HFFc6 (cell line): Measurements from ENCODE around the gene MAN2B2. TPM values are rescaled to one million over a fixed set of nuclear protein-coding genes. Genes with fewer than 3 reads are reported as not detected.

Experiments used
- DNase-seq: peaks from one replicate; pipeline ENCODE4 v3.0.0-alpha.2; 2018
- H3K27ac Mint-ChIP-seq: 2 replicates; pipeline ENCODE4 v1.8.0; 2020; ENCODE audit warnings: mild to moderate bottlenecking, mixed read lengths
- H3K27me3 Mint-ChIP-seq: 2 replicates; pipeline ENCODE4 v1.8.0; 2021; ENCODE audit warnings: mild to moderate bottlenecking, moderate library complexity, mixed read lengths; ENCODE audit not compliant: insufficient read depth
- H3K36me3 Mint-ChIP-seq: 2 replicates; pipeline ENCODE4 v1.8.0; 2021; ENCODE audit warnings: low read depth, mixed read lengths
- H3K4me1 Mint-ChIP-seq: 2 replicates; pipeline ENCODE4 v1.8.0; 2020; ENCODE audit warnings: low read depth, mixed read lengths
- H3K4me3 Mint-ChIP-seq: 2 replicates; pipeline ENCODE4 v1.8.0; 2020; ENCODE audit warnings: mild to moderate bottlenecking, moderate library complexity, mixed read lengths
- H3K9me3 Mint-ChIP-seq: 2 replicates; pipeline ENCODE4 v1.8.0; 2020; ENCODE audit warnings: mild to moderate bottlenecking, mixed read lengths
- CTCF ChIP-seq: fragments of 200-600 bp; sonication (generic); IDR thresholded peaks from 2 replicates; pipeline ENCODE4 v1.5.0; 2021; ENCODE audit warnings: antibody characterized with exemption, mild to moderate bottlenecking
- total RNA-seq, 6 experiments: library from RNA; stranded (reverse); fragmentation: NEBNext Ultra II Directional; extraction: Animal tissue kit (Norgen Biotek cat#: 25700); gene quantifications; 2 replicates in 1 of 6; 3 replicates in 5 of 6; pipeline ENCODE4 v1.2.3, GENCODE V29; 2021

MAN2B2 gene
- total RNA-seq, 6 experiments from 2014 or later = 35.8 to 44.5 (median 40.5) TPM

- no peaks in the 10 kb centered on the region for H3K27me3 Mint-ChIP-seq
- TF ChIP-seq CTCF = no peak
- DNase-seq = no peak
- no peak overlapping the region for H3K4me3 Mint-ChIP-seq
- H3K9me3 Mint-ChIP-seq = peaks cover 14% of the 10 kb centered on the region
- peaks cover 22% of the 10 kb centered on the region for H3K36me3 Mint-ChIP-seq
- no peaks in the 10 kb centered on the region for H3K4me1 Mint-ChIP-seq
- H3K27ac Mint-ChIP-seq = no peak overlapping the region
Observed at GRCh38 chr4:6605114-6605513, 30.1 kb downstream of the MAN2B2 start.

GRCh38 chr4:6605605-6606004, 30.6 kb downstream of the MAN2B2 start:
- no peak for DNase-seq
- TF ChIP-seq CTCF = no peak
- Mint-ChIP-seq H3K27ac (no peak overlapping the region), H3K36me3 (peaks cover 22% of the 10 kb centered on the region), H3K9me3 (peaks cover 14% of the 10 kb centered on the region), H3K4me1 (no peaks in the 10 kb centered on the region), H3K27me3 (no peaks in the 10 kb centered on the region), H3K4me3 (no peak overlapping the region)

GRCh38 chr4:6606465-6607235, 31.7 kb downstream of the MAN2B2 start:
- no peak for DNase-seq
- peaks cover 27% of the 10 kb centered on the region for H3K36me3 Mint-ChIP-seq
- H3K9me3 Mint-ChIP-seq = peaks cover 14% of the 10 kb centered on the region
- H3K4me1 Mint-ChIP-seq = no peaks in the 10 kb centered on the region
- no peak for TF ChIP-seq CTCF
- no peak overlapping the region for H3K27ac Mint-ChIP-seq
- H3K4me3 Mint-ChIP-seq = no peak overlapping the region
- H3K27me3 Mint-ChIP-seq = no peaks in the 10 kb centered on the region

GRCh38 chr4:6607368-6608055, 32.5 kb downstream of the MAN2B2 start:
- no peak for TF ChIP-seq CTCF
- DNase-seq = no peak

GRCh38 chr4:6608758-6609414, 33.9 kb downstream of the MAN2B2 start:
- DNase-seq = no peak
- no peak overlapping the region for H3K27ac Mint-ChIP-seq
- H3K9me3 Mint-ChIP-seq = peaks cover 14% of the 10 kb centered on the region
- no peaks in the 10 kb centered on the region for H3K27me3 Mint-ChIP-seq
- 0 out of 2 replicates have a peak, but pooled peaks have one; percentile 8 for TF ChIP-seq CTCF
- peaks cover 36% of the 10 kb centered on the region for H3K36me3 Mint-ChIP-seq
- H3K4me1 Mint-ChIP-seq = no peaks in the 10 kb centered on the region
- H3K4me3 Mint-ChIP-seq = no peak overlapping the region

More at GRCh38 chr4:6607368-6608055, 32.5 kb downstream of the MAN2B2 start:
- Mint-ChIP-seq H3K4me1 (no peaks in the 10 kb centered on the region), H3K9me3 (peaks cover 14% of the 10 kb centered on the region), H3K36me3 (peaks cover 34% of the 10 kb centered on the region), H3K27ac (no peak overlapping the region), H3K4me3 (no peak overlapping the region), H3K27me3 (no peaks in the 10 kb centered on the region)
